Memory B cell (primary cell): Measurements from ENCODE around the gene TLK2.

Source experiments
- ATAC-seq: fragments of 150-1000 bp; cut with Tn5 transposase; 2 replicates; pipeline ENCODE4 v1.10.0; 2021; ENCODE audit warnings: low read depth, mild to moderate bottlenecking, moderate library complexity
- DNase-seq, 2 donors: peaks; one replicate each; pipeline ENCODE4 v3.0.0; 2022; ENCODE audit warnings: low spot score in 2 of 2
- H3K27ac Mint-ChIP-seq: one replicate; pipeline ENCODE4 v1.8.0; 2022; ENCODE audit warnings: mild to moderate bottlenecking, moderate library complexity, mixed read lengths
- H3K27me3 Mint-ChIP-seq: one replicate; pipeline ENCODE4 v1.8.0; 2022; ENCODE audit warnings: mixed read lengths
- H3K36me3 Mint-ChIP-seq: one replicate; pipeline ENCODE4 v1.8.0; 2022; ENCODE audit warnings: mild to moderate bottlenecking, mixed read lengths
- H3K4me1 Mint-ChIP-seq: one replicate; pipeline ENCODE4 v1.8.0; 2022; ENCODE audit warnings: mixed read lengths
- H3K4me3 Mint-ChIP-seq: one replicate; pipeline ENCODE4 v1.8.0; 2022; ENCODE audit warnings: mild to moderate bottlenecking, moderate library complexity, mixed read lengths
- H3K9me3 Mint-ChIP-seq: one replicate; pipeline ENCODE4 v1.8.0; 2022; ENCODE audit warnings: mixed read lengths

The TLK2 gene

DNA sequence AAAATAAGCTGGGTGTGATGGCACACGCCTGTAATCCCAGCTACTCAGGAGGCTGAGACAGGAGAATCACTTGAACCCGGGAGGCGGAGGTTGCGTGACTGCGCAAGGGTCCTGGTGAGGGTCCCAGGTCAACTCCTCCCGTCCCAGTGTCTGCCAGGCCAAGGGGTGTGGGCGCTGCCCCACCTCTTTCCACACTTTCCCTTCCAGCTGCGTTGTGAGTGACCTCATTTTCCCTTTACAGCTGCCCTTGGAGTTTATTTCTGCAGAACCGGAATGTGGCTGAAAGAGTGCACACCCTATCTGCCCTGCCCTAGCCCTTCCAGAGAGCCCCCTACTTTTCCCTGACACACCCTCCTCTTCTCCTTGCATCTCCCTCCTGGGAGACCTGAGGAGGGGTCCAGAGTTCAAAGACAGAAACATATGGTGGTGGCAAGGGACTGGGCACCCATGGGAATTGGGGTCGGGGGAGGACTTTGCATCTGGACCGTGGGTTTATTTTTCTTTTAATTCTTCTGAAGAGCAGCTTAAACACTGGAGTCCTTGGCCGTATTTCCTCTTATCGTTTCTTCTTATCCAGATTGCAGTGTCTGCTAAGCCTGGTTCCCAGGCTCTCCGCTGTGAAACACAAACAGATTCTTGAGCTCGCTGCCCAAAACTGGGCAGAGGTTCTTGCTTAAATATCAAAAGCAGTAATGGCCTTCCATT, 169.8 kb downstream of the TLK2 start:
- H3K9me3 Mint-ChIP-seq: no peaks in the 10 kb centered on the region
- no peaks in the 10 kb centered on the region for H3K36me3 Mint-ChIP-seq
- H3K4me1 Mint-ChIP-seq: peaks cover 8% of the 10 kb centered on the region
- DNase-seq (no peak), ATAC-seq (no peak)
- H3K4me3 Mint-ChIP-seq: no peak overlapping the region
- H3K27ac Mint-ChIP-seq: no peak overlapping the region
- H3K27me3 Mint-ChIP-seq: peaks cover under 1% of the 10 kb centered on the region

DNA sequence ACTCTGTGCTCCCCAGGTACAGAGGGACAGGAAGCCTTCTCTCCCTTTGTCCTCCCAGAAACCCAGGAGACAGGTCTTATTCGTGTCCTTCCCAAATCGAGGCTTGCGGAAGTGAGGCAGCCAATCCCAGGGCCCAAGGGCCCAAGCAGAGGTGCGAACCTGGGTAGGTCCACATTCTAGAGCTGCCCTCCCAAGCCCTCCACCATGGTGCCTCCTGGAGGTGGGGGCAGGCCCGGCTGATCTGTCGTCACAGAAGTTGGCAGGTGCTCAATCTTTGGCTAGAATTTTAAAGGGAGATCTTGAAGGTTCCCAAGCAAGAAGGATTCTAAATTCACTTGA, 170.3 kb downstream of the TLK2 start:
- no peak for ATAC-seq
- Mint-ChIP-seq H3K4me3 (no peak overlapping the region), H3K4me1 (peaks cover 12% of the 10 kb centered on the region), H3K9me3 (no peaks in the 10 kb centered on the region), H3K27ac (no peak overlapping the region), H3K36me3 (no peaks in the 10 kb centered on the region), H3K27me3 (peaks cover 2% of the 10 kb centered on the region)
- DNase-seq: no peak

GRCh38 chr17:62649570-62649969, 170.9 kb downstream of the TLK2 start:
- H3K27ac Mint-ChIP-seq: no peak overlapping the region
- no peaks in the 10 kb centered on the region for H3K36me3 Mint-ChIP-seq
- H3K27me3 Mint-ChIP-seq: peaks cover 2% of the 10 kb centered on the region
- no peak overlapping the region for H3K4me3 Mint-ChIP-seq
- no peaks in the 10 kb centered on the region for H3K9me3 Mint-ChIP-seq
- peaks cover 12% of the 10 kb centered on the region for H3K4me1 Mint-ChIP-seq
- no peak for ATAC-seq
- DNase-seq: no peak

DNA sequence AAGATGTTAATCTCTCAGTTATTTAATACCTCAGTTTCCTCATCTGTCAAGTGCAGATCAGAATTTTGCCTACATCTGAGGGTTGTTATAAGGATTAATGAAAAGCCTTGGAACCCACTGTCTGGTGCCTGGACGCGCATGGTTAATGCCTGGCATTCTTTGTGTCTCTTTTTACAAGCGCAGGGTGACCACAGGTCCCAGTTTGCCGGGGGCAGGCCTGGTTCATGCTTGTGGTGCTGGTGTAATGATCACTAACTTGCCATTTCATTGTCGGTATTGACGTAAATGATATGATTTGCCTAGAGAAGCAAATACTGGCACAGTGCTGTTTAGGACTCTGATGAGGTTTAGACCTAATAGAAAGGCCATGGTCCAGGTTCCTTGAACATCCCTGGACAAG, 172.0 kb downstream of the TLK2 start:
- no peaks in the 10 kb centered on the region for H3K9me3 Mint-ChIP-seq
- H3K36me3 Mint-ChIP-seq: no peaks in the 10 kb centered on the region
- no peak overlapping the region for H3K4me3 Mint-ChIP-seq
- H3K4me1 Mint-ChIP-seq: peaks cover 12% of the 10 kb centered on the region
- H3K27me3 Mint-ChIP-seq: peaks cover 2% of the 10 kb centered on the region
- ATAC-seq (no peak), DNase-seq (no peak)
- H3K27ac Mint-ChIP-seq: no peak overlapping the region

DNA sequence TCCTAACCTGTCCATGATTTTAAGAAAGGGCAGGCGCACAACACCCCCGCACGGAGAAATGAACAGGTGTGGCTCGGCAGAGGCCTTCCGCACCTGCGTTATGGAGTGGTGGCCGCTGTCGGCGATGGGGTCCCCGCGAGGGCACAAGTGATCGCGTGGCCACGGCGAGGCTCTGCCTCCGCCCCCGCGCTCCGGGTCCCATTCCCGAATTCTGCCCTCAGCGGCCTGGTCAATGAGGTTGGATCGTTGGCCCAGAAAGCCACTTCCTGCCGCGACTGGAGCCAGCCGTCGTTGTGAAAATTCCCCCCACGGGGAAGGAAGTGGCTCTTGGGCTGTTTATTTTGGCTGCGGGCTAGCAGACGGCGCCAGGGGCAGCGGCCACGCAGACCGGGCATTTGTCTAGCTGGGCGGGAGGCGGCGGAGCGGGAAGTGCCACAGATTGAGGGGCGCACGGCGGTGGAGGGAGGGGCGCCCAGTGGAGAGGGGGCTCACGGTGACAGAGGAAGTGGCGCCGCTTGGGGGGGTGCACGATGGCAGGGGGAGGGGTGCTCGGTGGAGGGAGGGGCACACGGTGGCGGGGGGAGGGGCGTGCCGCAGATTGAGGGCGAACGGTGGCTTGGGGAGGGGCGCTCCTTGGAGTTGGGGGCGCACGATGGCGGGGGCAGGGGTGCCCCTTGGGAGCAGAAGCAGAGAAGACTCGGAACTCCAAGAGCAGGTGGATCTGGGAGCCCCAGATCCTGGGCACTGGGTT, 173.8 kb downstream of the TLK2 start:
- Mint-ChIP-seq H3K36me3 (no peaks in the 10 kb centered on the region), H3K27ac (peak overlapping the region; percentile 88), H3K4me1 (peaks cover 12% of the 10 kb centered on the region), H3K27me3 (peaks cover 2% of the 10 kb centered on the region), H3K9me3 (no peaks in the 10 kb centered on the region), H3K4me3 (peak overlapping the region; percentile 93)
- DNase-seq (peak in 1 of 2 donors; percentile 34), ATAC-seq (peak; percentile 44)

- ATAC-seq (peak; percentile 64), DNase-seq (peak in 1 of 2 donors; percentile 22)
- H3K27me3 Mint-ChIP-seq: peaks cover 2% of the 10 kb centered on the region
- peaks cover 12% of the 10 kb centered on the region for H3K4me1 Mint-ChIP-seq
- peak overlapping the region; percentile 93 for H3K4me3 Mint-ChIP-seq
- H3K27ac Mint-ChIP-seq: peak overlapping the region; percentile 88
- H3K36me3 Mint-ChIP-seq: no peaks in the 10 kb centered on the region
- H3K9me3 Mint-ChIP-seq: no peaks in the 10 kb centered on the region
These were observed 174.6 kb downstream of the TLK2 start for GRCh38 chr17:62653002-62653825.

DNA sequence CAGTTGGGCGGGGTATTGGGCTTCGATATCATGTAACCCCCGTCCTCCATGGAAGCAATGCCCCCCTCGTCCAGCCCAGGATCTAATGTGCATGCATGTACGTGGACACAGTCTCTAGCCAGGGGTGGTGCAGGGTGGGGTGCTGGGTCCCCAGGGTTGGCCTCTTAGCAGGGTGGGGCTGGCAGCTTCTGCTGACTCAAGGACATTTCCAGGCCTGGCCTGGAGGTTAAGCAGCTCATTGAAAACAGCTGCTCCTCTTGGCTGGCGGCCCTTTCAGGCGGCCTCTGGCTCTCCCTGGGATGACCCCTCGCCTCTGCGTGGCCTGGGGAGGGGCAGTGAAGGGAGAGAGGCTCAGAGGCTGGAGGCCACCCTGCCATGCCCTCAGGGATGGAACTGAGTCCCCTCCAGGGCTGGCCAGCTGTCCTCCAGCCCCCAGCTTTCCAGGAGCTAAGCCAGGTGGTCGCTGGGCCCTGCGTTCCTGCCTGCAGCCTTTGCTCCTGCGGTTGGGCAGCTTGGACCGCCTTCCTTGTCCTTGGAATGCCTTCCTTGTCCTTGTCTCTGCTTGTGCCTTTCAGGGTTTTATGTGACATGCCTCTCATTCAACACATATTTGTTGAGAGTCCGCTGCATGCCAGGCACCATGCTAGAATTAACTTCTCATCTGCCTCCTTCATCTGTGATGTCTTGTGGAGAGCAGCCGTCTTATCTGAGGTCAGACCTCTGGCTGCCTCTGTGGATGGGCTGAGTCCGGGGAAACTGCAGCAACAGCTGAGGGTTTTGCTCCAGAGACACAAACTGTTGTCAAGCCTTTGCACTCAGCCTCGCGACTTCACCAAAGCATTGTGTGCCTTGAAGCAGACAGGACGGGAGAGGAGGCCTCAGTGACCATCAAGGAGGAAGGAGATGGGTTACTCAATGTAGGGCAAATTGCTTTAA, 175.5 kb downstream of the TLK2 start:
- DNase-seq (no peak), ATAC-seq (no peak)
- no peaks in the 10 kb centered on the region for H3K9me3 Mint-ChIP-seq
- H3K27me3 Mint-ChIP-seq: peaks cover 2% of the 10 kb centered on the region
- H3K27ac Mint-ChIP-seq: no peak overlapping the region
- peak overlapping the region; percentile 56 for H3K4me3 Mint-ChIP-seq
- H3K36me3 Mint-ChIP-seq: no peaks in the 10 kb centered on the region
- H3K4me1 Mint-ChIP-seq: peaks cover 12% of the 10 kb centered on the region

DNA sequence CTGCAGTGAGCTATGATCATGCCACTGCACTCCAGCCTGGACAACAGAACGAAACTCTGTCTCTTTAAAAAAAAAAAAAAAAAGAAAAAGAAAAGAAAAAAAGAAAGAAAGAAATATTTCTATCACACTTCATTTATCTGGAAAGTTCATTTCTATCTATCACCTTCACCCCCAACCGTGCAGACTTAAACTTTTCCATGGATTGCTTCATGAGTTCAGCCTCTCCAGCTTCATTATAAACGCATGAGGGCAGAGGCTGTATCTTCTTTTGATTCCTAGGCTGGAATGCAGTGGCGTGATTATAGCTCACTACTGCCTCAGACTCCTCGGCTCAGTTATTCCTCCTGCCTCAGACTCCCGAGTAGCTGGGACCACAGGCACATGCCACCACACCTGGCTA, 177.0 kb downstream of the TLK2 start:
- no peak overlapping the region for H3K4me3 Mint-ChIP-seq
- H3K9me3 Mint-ChIP-seq: peaks cover under 1% of the 10 kb centered on the region
- ATAC-seq: no peak
- H3K4me1 Mint-ChIP-seq: peaks cover 12% of the 10 kb centered on the region
- no peak for DNase-seq
- H3K36me3 Mint-ChIP-seq: no peaks in the 10 kb centered on the region
- H3K27me3 Mint-ChIP-seq: peaks cover 2% of the 10 kb centered on the region
- no peak overlapping the region for H3K27ac Mint-ChIP-seq

DNA sequence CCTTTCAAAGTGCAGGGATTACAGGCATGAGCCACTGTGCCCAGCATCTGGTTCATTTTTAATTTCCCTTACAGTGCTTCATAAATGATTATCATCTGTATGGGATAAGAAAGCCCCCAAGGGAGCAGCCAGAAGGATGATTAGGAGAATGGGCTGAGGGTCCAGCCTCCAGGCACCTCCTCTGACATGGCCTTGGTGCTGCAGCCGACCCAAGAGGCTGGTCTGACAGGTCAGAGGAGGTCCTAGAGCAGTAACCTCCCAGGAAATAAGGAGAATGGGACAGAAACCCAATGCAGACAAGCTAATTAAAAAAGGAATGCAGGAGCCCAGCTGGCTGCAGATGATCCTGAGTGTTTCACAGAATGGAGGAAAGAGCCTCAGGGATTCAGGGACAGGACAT, 177.8 kb downstream of the TLK2 start:
- Mint-ChIP-seq H3K4me3 (no peak overlapping the region), H3K27me3 (peaks cover 2% of the 10 kb centered on the region), H3K4me1 (peaks cover 12% of the 10 kb centered on the region), H3K27ac (no peak overlapping the region), H3K9me3 (peaks cover 6% of the 10 kb centered on the region), H3K36me3 (peaks cover under 1% of the 10 kb centered on the region)
- DNase-seq (no peak), ATAC-seq (no peak)

DNA sequence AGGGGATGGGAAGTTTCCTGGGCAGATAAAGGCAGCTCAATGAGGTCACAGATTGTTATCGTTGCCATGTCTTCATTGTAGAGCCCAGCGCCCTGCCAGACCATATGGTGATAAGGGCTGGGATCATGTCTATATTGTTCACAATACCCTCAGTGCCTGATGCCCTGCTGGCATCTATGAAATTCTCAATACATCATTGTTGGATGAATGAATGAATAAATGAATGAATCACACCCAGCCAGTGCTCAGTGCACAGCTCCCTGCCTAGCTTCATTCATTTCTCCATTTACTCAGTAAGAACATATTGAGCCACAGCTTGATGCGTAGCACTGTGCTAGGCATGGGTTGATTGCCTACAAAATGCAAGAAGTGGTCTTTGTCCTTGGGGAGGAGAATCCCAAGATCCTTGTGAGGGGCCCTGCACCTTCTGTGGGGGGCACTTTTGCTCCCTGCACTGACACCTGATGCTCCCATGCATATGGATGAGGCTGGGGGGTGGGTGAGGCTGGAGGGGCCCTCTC, 178.6 kb downstream of the TLK2 start:
- Mint-ChIP-seq H3K4me3 (no peak overlapping the region), H3K36me3 (peaks cover 1% of the 10 kb centered on the region), H3K27ac (no peak overlapping the region), H3K9me3 (peaks cover 7% of the 10 kb centered on the region), H3K4me1 (peaks cover 9% of the 10 kb centered on the region), H3K27me3 (peaks cover 2% of the 10 kb centered on the region)
- ATAC-seq (no peak), DNase-seq (no peak)

DNA sequence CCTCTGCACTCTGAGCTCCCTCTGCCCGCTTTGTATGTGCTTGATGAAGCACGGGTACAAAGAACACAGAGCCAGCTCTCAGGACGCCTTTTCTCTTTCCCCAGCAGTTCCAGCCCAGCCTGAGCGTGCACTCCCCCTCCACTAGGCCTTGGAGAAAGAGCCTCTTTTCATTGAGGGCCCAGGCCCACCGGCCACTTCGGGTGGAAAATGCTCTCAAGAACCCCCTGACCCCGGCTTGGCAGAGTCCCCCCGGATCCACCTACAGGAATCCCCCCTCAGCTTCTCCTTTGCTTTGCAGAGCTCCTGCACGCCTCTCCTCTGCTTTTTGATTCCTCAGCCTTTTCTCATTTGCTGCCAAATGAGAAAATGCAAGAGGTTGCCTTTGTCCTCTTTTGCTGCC, 179.1 kb downstream of the TLK2 start:
- DNase-seq (no peak), ATAC-seq (no peak)
- H3K36me3 Mint-ChIP-seq: peaks cover 1% of the 10 kb centered on the region
- H3K4me1 Mint-ChIP-seq: peaks cover 5% of the 10 kb centered on the region
- H3K9me3 Mint-ChIP-seq: peaks cover 7% of the 10 kb centered on the region
- H3K27ac Mint-ChIP-seq: no peak overlapping the region
- H3K27me3 Mint-ChIP-seq: peaks cover 2% of the 10 kb centered on the region
- H3K4me3 Mint-ChIP-seq: no peak overlapping the region

DNA sequence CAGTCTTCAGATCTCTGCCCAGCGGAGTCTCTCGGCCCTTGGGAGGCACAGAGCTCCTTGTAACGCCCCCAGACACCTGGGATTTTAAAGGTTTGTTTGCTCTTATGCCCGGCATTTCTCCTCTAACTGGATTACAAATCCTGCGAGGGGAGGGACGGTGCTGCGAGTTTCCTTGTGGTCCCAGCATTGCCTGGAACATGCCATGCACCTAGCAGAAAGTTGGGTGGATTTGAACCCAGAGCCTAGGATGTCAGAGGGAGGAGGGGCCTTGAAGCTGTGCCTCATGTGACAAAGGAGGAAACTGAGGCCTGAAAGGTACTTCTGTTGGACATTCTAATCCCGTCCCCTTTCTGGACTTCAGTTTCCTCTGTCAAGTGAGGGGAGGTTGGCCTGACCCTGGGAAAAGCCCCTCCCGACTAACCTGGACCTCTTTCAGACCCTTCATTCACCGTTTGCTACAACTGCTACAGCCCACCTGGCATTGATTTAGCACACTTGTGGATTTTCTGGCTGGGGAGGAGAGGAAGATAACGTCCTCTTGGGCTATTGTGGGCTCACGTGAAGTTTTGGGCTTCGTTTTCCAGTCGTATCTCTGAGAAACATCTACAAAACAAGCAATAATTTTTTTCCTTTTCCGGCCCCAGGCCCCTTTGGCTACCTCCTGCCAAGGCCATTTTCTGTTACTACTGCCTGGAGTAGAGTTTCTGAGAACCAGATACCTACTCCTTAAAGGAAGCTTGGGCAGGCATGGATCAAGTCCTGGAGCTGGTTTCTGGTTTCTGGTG, 179.7 kb downstream of the TLK2 start:
- Mint-ChIP-seq H3K4me3 (no peak overlapping the region), H3K9me3 (peaks cover 8% of the 10 kb centered on the region), H3K4me1 (peaks cover 4% of the 10 kb centered on the region), H3K27me3 (peaks cover 2% of the 10 kb centered on the region), H3K27ac (no peak overlapping the region), H3K36me3 (peaks cover 1% of the 10 kb centered on the region)
- no peak for DNase-seq
- no peak for ATAC-seq
